GM12875 (cell line): ENCODE data around the gene EXT2.

Experiments
- H3K4me3 ChIP-seq: one replicate; pipeline ENCODE4 v1.5.1; 2011; ENCODE audit warnings: low read depth, low read length, control low read depth
- CTCF ChIP-seq: IDR thresholded peaks from 2 replicates; pipeline ENCODE4 v1.5.1; 2011; ENCODE audit warnings: low read depth, mild to moderate bottlenecking, control low read depth, inconsistent platforms, low read length, moderate library complexity, borderline replicate concordance; ENCODE audit not compliant: insufficient read depth

The EXT2 gene

GRCh38 chr11:44097821-44098220 is 2.3 kb downstream of the EXT2 start:
- no peak overlapping the region for H3K4me3 ChIP-seq
- no peak for TF ChIP-seq CTCF

- H3K4me3 ChIP-seq = no peak overlapping the region
- no peak for TF ChIP-seq CTCF
These were observed 5.6 kb downstream of the EXT2 start for GRCh38 chr11:44101098-44101497.

DNA sequence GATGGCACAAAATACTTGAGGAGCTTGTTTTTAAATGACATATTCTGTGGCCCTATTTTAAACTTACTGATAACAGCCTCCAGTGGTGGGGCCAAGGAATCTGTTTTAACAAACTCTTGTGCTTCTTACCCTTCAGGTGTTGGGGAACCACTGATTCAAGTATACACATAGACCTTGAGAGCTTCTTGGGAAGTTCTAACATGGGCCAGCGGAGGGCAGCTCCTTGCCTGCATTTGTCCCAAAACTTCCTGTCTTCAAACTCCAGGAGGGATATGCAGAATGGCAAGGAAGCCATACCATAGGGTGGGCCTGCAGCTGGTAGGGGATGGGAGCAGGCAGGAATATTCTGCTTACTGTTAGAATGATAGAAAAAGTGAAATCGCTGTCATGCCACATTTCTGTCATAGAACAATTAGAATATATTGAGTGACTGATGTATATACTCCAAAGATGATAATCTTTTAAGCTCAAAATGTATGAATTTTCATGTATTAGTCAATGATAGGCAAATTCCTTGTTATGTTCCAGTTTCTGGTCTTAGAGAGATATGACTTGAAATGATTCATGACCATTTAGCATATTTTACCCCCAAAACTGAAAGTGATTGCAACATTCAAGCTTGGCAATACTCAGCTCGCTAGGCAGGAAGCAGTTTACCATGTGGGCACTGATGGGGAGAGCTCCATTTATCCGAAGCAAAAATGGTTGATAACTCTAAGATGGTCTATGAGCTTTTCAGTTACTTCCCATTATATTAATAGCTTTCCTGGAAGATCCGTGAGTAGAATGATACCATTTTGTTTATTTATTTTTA is 9.2 kb downstream of the EXT2 start:
- no peak for TF ChIP-seq CTCF
- H3K4me3 ChIP-seq = no peak overlapping the region

DNA sequence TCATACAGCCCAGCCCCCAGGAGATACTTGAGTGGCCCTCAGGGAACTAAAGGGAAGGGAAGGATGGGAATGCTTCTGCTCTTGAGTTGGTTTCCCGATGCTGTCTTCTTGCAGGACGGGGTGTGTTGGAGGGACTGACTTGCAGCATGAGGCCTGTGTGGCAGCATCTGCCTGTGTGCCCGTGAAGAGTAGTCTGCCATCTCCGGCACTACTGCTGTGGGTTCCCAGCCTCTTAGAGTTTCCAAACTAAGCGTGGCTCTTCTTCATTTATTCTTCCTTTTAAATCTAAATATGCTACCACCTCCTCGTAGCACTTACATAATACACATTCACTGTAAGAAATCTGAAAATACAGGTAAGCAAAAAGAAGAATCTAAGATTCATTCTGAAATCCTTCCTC is 12.8 kb downstream of the EXT2 start:
- H3K4me3 ChIP-seq = no peak overlapping the region
- no peak for TF ChIP-seq CTCF

GRCh38 chr11:44110231-44110679 is 14.8 kb downstream of the EXT2 start:
- TF ChIP-seq CTCF = peak; percentile 76
- no peak overlapping the region for H3K4me3 ChIP-seq

DNA sequence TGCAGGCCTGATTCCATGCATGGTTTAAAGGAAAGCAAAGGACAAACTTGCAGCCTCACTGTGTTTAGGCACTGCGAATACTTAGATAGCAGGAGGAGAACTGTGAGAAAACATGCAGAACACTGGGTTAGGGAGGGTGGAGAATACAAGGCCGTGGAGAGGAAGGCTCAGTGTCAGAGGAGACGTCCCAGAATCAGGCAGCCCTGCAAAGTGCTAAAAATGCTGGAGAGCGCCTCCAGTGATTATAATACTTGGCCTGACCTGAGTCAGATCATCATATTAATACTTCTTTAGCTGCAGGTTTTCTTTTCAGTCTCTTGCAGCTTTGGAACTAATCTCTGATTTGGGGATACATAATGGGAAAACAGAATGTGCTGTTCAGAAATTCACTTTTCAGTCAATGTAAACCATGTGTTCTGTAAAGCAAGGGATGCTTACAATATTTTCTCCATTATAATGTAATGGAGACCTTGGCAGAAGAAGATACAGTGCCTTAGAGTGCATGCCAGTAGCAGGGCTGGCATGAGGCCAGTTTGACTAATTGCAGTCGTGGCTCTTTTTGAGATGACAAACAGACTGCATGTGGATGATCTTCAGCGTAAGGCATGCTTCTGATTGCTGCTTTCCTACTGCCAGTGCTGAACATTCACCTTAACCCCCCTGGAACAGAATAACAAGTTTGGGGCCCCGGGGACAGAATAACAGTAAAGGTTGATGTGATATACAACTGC is 16.8 kb downstream of the EXT2 start:
- no peak for TF ChIP-seq CTCF
- H3K4me3 ChIP-seq = no peak overlapping the region
